Embryonic facial prominence (tissue), 1 donor: Measurements from ENCODE around the gene ITPRID1.
"Not testable (repeated sequence)": the region's sequence is repeated elsewhere in the genome, so short reads cannot be mapped to it uniquely, and the experiment has no call there.

ENCODE experiments used
- DNase-seq: peaks from one replicate; pipeline ENCODE4 v3.0.0-alpha.2; 2016; ENCODE audit errors: extremely low spot score

The ITPRID1 gene

GRCh38 chr7:31516680-31517502 is 3.0 kb downstream of the ITPRID1 start:
- DNase-seq, result no peak

GRCh38 chr7:31517513-31517912 is 3.6 kb downstream of the ITPRID1 start:
- DNase-seq, result no peak

- DNase-seq, result no peak
Observed at GRCh38 chr7:31518766-31519165, 4.9 kb downstream of the ITPRID1 start.

GRCh38 chr7:31521336-31522010 is 7.6 kb downstream of the ITPRID1 start:
- DNase-seq, result no peak

GRCh38 chr7:31526864-31527263 is 13.0 kb downstream of the ITPRID1 start:
- no peak for DNase-seq

- no peak for DNase-seq
Observed at GRCh38 chr7:31529103-31529502, 15.2 kb downstream of the ITPRID1 start.

- not testable (repeated sequence) for DNase-seq
Observed at GRCh38 chr7:31540651-31541185, 26.8 kb downstream of the ITPRID1 start.

GRCh38 chr7:31545549-31545948 is 31.7 kb downstream of the ITPRID1 start:
- no peak for DNase-seq

GRCh38 chr7:31549611-31550010 is 35.7 kb downstream of the ITPRID1 start:
- DNase-seq, result no peak

- DNase-seq, result no peak
Observed at GRCh38 chr7:31550432-31550831, 36.5 kb downstream of the ITPRID1 start.

- no peak for DNase-seq
Observed at GRCh38 chr7:31553661-31554081, 39.8 kb downstream of the ITPRID1 start.

GRCh38 chr7:31562002-31562401 is 48.1 kb downstream of the ITPRID1 start:
- DNase-seq, result no peak

- DNase-seq, result no peak
Observed at GRCh38 chr7:31563522-31563921, 49.6 kb downstream of the ITPRID1 start.

GRCh38 chr7:31563951-31564350 is 50.1 kb downstream of the ITPRID1 start:
- DNase-seq, result no peak

- DNase-seq, result no peak
Observed at GRCh38 chr7:31564661-31565060, 50.8 kb downstream of the ITPRID1 start.

- no peak for DNase-seq
Observed at GRCh38 chr7:31569528-31569927, 55.6 kb downstream of the ITPRID1 start.

- no peak for DNase-seq
Observed at GRCh38 chr7:31583526-31583925, 69.6 kb downstream of the ITPRID1 start.

GRCh38 chr7:31583942-31584341 is 70.1 kb downstream of the ITPRID1 start:
- no peak for DNase-seq

- DNase-seq, result no peak
Observed at GRCh38 chr7:31595390-31595789, 81.5 kb downstream of the ITPRID1 start.

- no peak for DNase-seq
Observed at GRCh38 chr7:31602041-31602625, 88.2 kb downstream of the ITPRID1 start.

- DNase-seq, result no peak
Observed at GRCh38 chr7:31603046-31603445, 89.2 kb downstream of the ITPRID1 start.

- no peak for DNase-seq
Observed at GRCh38 chr7:31613604-31614003, 99.7 kb downstream of the ITPRID1 start.

- DNase-seq, result no peak
Observed at GRCh38 chr7:31633467-31633866, 119.6 kb downstream of the ITPRID1 start.
